Globus pallidus (tissue), 1 donor: ENCODE results near the gene RUNX3.

Experiments used
- DNase-seq: peaks from one replicate; pipeline ENCODE4 v3.0.0-alpha.2; 2015; ENCODE audit warnings: low spot score

RUNX3 gene

DNA sequence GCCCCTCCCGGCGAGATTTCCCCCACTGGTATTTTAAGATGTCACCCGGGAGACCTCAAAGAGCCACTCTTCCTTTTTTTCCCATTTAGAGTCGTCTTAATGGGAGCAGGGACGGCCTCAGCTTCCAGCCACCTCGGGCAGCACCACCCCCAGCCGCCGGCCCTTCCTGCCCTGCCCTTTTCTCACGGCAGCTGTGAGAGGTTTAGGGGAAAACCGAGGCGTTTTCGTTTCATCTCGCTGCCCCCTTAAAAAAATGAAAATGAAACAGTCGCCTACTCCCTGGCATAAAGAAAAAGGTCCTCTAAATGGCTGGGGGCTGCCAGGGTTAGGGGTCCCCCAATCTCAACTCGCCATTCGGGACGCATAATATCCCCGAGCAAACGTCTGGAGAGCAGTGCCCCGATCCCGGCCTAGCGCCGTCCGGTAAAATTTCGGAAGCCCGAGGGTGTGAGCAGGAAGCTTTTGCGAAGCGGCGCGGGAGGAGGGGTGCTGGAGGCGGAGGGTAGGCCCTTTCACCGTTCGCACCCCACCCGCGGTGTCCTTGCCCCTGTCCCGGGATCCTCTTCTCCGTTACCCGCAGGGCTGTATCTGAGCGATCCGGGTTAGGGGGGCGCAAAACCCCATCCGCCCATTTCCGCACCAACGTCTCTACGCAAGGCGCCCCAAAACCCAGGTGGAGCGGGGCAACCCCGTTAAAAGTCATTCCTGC is 1.2 kb downstream of the RUNX3 start:
- no peak for DNase-seq

DNA sequence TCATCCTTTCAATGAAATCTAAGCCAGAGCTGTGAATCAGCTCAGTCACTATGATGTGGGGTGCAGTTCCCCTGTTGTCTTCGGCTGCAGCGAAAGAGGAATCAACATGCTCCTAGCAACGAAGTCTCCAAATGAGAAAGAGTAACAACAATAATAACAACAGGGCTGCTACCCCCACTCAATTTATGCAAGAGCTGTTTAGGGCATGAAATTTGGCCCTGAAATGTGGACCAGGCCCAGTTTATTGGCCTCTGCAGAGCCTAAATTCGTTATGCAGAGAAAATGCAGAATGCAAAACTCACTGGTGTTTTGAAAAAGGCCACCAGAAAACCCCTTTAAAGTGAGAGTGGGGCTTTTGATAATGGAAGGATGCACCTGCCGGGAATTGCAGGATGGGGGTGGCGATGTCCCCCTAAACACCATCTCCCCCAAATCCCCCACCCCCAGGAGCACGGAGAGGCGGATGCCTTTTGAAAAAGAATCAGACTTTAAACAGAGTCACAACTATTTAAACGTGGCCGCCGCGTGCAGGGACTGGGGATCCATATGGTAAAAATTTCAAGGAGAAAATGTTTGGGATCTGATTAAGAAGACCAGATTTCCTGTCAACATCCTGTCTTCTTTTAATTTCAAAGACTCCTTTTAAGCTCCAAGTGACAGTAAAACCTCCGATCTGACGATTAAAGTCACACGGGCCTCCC is 1.9 kb downstream of the RUNX3 start:
- no peak for DNase-seq

DNA sequence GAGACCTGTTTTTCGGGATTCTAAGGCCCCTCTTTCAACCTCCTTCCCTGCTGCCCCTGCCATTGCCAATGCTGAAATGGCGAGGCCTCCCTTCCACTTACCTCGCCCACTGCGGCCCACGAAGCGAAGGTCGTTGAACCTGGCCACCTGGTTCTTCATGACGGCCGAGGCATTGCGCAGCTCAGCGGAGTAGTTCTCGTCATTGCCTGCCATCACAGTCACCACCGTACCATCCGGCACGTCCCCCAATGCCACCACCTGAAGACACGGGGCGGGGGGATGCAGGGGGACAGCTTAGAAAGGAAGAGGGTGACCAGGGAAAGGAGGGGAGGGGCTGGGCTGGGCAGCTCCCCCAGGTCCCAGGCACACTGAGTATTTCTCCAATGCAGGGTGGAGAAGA is 2.6 kb downstream of the RUNX3 start:
- DNase-seq, result no peak

DNA sequence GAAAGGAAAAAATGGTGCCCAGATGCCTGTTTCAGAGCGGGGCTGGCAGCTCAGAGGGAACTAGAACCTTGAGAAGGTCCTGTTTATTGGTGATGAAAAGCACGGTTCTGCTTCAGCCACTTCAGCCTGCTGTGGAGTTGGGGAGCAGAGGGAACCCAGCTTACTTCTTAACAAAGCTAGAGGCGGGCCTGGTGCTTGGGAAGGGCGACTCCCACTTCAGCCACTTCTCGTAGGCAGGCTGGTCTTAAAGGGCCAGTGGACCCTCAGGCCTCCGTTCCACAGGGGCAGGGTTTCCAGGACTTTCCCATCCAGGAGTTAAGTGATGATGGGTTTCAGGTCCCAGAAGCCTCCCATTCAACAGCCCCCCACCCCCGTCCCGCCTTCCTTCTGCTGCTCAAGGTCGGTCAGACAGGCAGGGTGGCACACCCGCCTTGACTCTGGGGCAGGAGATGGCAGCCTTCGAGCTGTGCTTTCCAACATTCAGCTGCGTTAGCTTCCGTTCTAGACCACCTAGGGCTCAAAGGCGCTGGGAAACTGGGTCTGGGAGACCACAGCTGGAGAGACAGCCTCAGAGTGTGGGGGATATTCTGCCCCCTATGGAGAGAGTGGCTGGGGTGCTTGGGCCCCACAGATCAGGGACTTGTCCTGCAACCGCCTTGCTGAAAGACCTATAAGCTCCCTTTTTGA is 3.4 kb downstream of the RUNX3 start:
- no peak for DNase-seq

DNA sequence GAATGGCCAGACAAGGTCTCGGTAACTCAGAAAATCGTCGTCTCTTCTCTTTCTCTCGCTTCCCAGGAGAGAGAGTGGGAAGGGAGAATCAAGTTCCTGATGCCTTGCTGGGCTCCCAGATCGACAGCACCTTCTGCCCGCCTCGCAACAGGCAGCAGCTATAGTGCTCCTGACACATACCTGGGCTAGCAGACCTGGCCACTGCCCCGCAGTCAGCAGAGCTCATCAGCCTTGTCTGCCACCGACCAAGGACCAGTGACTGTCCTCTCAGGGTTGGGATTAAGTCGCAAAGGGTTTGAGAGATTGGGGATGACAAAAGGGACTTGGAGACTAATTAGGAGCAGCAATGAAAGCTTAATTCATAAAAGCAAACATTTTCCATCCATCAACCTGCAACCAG is 4.1 kb downstream of the RUNX3 start:
- DNase-seq, result no peak

DNA sequence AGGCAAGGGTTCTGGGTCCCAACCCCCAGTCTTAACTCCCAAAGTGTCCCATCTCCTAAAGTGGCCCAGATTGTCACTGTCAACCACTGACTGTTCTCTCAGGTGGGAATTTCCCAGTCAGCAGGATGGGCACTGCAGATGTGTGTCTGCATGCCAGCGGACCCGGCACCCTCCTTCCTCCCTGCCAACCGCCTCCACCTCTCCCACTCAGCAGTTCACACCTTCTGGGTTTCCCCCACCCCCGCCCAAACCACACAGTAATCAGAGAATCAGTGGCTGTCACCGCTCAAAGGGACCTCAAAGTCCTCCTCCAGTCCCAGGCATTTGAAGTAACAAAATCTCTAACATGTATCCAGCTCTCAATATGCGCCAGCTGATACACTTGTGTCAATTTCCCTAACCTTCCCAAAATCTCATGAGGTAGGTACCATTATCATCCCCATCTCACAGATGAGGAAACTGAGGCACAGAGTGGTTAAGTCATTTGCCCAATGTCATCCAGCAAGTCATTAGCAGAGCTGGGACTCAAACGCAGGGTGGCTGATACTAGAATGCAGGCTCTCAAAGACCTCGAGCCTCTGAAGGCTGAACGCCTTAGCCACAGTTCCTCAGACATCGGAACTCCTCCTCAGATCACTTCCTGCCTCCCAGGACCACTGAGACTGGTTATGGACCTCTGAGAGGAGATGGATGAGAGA is 4.8 kb downstream of the RUNX3 start:
- no peak for DNase-seq

DNA sequence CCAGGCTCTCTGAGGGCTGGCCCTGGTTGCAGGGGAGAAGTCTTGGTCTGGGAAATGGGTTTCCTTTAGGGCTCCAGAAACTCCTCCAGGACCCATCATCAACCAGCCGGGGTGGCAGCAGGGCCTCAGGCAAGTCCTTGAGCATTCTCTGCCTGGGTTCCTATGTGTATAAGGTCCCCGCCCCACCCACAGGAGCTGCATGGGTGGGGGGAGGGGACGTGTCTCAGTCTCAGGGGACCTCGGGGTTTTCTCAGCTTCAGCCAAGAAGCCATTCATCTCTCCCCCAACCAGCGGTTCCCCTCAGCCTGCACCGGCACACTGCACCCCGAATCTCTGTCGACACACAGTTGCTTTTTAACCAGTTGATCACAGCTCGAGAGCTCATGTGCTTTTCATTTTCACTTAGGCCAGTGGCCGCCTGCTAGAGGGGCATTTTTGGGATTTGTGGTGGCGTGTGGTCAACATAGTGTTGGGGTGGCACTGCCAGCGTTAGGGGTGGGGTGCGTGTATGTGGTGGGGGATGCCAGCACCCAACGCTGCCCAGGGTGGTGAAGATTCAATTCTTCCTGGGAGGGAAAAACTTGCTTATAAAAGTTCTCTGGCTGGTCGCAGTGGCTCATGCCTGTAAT is 6.5 kb downstream of the RUNX3 start:
- no peak for DNase-seq

DNA sequence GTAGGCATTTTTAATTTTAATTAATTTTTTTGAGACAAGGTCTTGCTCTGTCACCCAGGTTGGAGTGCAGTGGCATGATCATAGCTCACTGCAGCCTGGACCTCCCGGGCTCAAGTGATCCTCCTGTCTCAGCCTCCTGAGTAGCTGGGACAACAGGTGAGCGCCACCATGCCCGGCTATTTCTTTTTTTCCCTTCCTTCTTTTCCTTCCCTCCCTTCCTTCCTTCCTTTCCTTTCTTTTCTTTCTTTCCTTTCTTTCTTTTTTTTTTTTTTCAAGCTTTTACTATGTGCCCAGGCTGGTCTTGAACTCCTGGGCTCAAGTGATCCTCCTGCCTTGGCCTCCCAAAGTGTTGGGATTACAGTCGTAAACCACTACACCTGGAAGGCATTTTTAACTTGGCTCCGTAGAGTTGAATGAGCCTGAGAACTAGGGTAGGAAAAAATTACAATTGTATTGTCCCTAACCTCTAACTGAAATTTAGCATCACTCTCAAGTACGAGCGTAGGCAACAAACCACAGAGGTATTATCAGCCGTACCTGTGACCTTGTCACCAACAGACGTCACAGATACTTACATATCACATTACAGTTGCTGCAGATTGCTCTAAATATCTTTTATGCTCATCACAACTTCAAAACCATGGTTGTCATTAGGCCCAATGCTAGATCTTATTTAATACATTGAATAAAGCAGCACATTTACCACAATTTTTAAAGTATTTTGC is 8.0 kb downstream of the RUNX3 start:
- DNase-seq, result no peak

DNA sequence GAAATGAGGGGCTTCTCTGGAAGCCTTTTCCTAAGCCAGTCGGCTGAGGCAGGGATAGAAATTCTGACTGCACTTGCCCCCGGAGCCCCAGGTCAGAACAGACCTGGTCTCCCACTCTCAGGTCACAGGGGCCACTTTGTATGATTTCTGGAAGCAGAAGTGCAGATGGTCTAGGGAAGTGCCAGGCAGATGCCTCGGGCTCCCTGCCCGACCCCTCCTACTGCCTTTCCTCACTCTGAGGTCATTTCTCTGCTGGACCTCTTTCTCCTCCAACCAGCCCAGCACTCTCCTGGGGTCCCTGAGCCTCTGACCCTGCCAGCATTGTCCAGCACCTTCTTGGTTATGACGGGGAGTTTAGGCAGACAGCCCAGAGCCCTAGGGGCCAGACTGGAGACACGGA is 8.7 kb downstream of the RUNX3 start:
- DNase-seq, result no peak

DNA sequence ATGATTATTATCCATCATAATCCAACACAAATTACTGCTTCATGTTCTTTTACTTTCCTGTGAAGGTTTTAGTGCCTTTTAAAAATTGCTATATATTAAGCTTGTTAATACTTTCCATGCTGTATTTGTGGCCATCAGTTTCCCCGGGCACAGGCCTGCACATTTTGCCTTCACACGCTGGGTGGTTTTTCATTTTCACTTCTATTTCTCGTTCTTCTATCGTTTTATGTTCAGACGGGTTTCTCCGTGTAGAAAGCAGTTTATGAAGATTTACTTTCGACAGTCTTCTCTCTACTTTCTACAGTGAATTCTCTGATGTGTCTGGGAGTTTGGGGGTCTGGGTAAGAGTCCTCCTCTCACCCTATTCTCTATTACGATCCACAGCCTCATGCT is 9.5 kb downstream of the RUNX3 start:
- no peak for DNase-seq

DNA sequence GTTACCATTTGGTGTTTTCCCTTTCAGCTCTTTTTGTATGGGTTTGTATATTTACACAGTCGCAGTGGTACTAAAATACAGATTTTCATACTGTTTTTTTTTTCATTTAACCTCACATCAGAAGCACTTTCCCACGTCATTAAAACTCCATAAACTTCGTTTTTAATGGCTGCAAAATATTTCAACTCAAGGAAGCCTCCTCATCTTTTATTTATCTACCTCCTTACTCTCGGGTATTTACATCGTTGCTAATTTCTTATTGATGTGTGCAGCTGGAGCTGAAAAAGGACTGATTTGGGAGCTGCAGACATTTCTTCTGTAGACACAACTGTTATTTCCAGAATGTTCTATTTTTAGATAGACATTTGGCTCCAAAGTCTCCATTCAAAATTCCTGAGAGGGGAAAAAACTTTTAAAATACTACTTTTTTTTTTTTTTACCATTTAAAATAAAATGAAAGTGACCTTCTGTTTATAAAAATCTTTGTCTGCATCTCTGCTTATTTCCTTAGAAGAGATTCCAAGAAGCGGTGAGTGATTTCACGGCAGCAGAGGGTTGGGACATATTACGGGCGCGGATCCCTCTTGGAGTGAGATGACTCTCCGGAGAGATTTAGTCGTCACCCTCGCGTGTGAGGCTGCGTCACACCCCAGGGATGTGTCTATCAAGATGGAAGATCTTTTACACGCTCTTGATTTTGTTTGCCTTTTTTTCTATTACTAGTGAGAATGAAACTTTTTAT is 10.1 kb downstream of the RUNX3 start:
- no peak for DNase-seq

DNA sequence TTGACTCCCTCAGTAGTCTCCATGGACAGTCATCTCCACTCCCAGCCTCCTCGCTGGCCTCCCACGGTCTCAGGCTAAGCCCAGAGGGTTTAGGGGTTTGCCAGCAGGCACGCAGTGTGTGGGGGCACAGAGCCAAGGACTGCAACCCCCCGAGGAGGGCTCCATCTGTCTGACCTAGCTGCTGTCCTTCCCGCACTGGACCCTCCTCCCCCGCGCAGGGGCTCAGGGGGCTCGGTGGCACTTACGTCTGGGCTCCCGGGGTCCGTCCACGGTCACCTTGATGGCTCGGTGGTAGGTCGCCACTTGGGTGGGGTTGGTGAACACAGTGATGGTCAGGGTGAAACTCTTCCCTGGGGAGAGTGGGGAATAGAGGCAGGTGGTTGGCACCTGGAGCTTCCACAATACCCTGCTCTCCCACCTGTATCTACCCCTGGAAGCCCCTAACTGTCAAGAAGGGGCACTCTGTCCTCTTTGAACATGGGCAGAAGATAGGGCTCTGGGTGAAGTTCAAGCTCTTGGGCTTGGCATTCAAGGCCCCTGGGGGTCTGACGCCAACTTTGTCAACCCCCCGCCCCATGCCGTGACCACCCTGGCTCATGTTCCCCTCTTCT is 11.0 kb downstream of the RUNX3 start:
- no peak for DNase-seq

DNA sequence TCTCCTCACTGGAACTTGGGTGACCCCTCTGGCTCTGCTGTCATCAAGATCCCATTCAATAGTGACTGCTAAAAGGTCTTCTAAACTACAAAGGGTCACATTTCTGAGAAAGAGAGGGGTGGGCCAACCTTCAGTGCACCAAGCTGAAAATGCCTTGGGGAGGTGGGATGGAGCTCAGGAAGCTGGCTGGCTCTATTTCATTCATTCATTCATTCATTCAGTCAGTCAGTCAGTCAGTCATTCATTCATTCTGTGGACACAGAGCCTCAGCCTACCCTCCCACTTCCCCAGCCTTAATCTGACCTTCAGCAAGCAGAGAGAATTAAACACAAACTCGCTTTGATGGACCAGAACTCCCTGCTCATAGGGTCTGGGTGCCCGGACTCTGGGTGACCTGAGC is 11.7 kb downstream of the RUNX3 start:
- DNase-seq, result no peak

DNA sequence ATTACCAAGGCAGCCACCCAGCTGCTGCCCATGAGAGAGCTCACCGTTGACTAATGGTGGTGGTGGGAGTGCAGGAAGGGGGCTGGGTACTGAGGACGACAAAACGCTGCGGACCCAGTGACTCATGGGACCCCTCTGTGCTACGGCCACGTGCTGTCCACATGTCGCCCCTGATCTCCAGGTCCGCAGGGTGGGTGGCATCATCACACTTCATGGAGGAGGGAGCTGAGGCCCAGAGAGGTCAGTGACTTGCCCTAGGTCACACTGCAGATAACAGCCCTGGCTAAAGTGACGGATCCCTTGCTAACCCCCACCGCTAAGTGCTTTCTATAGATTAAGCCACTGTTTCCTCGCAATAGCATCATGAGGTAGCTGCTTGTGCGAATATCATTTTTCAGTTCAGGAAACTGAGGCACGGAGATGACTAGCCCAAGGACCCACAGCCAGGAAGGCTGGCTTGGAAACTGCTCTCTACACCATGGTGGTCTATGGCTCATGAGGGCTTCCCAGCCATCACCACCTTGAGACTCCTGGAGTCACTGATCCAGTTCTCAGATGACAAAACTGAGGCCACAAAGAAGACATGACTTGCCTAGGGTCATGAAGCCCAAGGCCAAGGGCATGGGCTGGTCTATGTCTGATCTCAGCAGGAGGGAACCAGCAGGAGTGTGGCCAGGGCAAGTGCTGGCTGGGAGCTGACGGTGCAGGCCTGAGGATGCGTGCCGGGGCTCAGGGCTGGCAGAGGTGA is 12.6 kb downstream of the RUNX3 start:
- DNase-seq, result no peak

DNA sequence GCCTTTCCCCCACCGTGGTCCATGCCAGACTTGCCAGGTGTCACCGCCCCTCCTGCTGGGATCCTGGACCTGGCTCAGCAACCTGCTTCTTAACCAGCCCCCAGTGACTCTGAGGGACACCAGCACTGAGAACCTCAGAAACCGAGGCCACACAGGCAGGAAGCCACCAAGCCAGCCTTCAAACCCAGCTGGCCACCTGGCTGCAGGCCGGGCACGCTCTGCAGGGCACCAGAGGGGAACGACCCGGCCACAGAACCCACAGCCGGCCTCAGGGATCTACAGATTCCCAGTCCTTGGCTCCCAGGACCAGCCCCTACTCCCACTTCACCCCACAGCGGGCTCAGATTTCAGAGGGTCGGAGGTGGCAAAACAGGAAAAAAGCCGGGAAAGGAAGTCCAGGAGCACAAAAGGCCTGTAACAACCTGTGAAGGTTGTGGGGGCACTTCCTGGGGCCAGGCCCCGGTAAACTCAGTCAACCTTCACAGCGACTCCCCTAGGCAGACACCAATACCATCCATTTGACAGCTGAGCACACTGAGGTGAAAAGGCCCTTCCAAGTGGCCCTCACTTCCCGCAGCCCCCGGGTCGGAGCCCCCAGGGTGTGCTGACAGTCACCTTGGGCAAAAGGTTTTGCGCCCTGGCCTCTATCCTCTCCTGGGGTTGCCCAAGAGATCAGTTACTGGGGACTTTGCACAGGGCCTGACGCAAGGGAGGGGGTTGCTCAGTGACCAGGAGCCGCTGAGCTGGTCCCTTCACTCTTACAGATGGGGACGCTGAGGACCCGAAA is 14.1 kb downstream of the RUNX3 start:
- no peak for DNase-seq

DNA sequence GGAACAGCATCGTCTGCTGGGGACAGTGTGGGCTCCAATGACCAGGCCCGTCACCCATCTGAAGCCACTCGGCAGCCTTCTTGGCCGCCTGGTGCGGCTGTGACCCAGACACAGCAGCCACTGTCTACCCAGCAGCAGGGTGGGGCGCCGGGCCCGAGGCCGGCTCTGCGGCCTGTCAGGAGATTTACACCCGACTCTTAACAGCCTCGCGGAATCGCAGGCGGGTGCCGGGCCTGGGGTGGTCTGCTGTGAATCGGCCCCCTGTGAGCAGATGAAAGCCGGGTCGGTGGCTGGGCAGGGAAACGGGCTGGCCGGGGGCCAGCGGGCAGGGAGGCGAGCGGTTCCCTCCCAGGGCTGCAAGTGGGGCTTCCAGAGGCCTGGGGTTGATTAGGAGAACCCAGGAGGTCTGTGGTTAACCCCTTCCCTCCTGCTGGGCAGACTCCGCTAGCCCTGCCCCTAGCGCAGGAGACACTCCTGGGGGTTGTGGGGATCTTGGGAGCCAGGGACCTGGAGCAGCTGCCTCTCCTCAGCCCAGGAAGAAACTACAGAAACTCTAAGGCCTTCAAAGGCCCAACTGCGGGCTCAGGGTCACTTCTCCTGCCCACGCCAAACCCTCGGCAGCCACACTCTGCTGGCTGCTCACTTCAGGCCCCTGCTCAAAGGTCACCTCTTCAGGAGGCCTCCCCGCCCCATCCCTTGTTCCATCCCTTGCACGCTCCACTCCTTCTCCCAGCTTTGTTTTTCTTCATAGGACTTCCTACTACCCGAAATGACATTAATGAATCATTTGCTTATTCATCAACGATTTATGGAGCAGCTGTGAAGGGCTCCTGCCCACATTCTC is 15.6 kb downstream of the RUNX3 start:
- DNase-seq, result peak; percentile 41

DNA sequence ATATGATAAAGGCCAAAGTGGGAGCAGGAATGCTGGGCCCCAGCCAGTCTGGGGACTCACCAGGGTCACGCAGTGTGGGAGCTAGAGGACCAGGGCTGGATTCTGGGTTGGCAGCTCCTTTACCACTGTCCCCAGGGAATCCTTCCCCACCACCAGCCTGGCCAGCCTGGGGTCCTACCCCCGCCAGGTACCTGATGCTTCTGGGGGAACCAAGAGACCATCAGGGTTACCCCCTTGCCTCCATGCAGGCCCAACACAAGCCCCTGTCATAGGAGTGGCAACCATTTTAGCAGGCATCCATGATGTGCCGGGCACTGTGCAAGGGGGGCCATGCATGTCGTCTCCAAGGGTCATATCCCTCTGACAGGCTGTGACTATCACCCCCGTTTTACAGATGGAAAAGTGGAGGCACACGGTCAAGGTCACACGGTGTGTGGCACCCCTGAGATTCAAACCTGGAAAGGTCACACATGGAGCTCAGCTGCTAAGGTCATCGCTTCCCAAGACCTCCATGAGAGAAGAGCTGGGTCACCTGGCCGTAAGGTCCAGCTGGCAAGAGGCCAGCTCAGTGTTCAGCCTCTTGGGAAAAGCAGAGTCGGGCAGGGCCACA is 16.4 kb downstream of the RUNX3 start:
- DNase-seq, result no peak

DNA sequence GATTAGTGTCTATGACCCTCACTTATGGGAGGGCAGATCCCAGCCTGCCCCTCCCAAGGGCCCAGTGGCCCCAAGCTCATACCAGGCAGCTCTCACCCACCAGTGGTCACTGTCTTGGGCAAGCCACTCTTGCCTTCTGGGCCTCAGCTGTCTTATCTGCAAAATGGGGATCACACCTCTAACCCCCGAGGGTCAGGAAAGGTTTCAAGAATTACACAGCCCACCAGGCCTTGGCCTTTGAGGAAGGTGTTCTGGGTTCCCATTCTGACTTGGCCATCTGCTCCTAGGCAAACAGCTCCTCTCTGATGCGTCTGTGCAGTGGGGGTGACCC is 16.8 kb downstream of the RUNX3 start:
- no peak for DNase-seq
